Lower leg skin (tissue), 3 donors: ENCODE results near the gene SIK3.

Source experiments
- POLR2A ChIP-seq, 2 donors: fragments of 450-650 bp; IDR thresholded peaks; one replicate each; pipeline ENCODE4 v1.6.1; 2016 to 2017; ENCODE audit warnings: antibody characterized with exemption in 2 of 2, mild to moderate bottlenecking in 1 of 2, moderate library complexity in 1 of 2
- TF ChIP-seq, protein P1 (sequence below), 3 donors: fragments of 450-650 bp; IDR thresholded peaks; one replicate each; pipeline ENCODE4 v1.5.1; 2016; ENCODE audit warnings: antibody characterized with exemption in 3 of 3, mild to moderate bottlenecking in 3 of 3, moderate library complexity in 2 of 3

DNA sequence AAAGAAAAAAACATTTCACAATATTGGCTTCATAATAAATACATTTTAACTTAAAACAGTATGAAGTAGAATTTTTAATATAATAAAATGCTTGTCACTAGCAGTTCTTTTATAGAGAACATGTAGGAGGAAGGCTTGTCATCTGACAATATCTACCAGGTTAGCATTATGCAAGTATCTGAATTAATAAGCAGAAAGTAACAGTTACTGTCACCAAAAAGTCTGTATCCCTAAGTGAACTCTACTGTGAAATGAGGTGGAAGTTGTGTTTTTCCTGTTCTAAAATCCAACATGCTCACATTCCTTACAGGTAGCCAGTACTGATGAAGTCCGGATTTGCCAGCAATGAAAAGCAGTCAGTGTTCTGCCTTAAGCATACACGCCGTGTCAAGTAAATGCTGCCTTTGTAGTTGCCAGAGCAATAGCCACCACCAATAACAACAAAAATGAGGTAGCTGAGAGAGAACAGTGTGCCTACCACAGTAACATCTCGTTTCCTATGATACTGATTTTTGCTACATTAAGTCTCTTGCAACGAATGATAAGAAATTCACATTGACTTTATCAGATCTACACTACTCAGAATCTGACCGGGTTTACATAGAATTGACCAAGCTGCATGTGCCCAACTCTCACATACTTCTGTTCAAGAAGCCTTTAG lies 95.5 kb downstream of the SIK3 start:
- TF ChIP-seq, protein P1, sequence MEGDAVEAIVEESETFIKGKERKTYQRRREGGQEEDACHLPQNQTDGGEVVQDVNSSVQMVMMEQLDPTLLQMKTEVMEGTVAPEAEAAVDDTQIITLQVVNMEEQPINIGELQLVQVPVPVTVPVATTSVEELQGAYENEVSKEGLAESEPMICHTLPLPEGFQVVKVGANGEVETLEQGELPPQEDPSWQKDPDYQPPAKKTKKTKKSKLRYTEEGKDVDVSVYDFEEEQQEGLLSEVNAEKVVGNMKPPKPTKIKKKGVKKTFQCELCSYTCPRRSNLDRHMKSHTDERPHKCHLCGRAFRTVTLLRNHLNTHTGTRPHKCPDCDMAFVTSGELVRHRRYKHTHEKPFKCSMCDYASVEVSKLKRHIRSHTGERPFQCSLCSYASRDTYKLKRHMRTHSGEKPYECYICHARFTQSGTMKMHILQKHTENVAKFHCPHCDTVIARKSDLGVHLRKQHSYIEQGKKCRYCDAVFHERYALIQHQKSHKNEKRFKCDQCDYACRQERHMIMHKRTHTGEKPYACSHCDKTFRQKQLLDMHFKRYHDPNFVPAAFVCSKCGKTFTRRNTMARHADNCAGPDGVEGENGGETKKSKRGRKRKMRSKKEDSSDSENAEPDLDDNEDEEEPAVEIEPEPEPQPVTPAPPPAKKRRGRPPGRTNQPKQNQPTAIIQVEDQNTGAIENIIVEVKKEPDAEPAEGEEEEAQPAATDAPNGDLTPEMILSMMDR (IDR thresholded peaks at IDR 0.05): no peak
- no peak for TF ChIP-seq POLR2A (IDR thresholded peaks at IDR 0.05)
